ENCODE measurements around the gene SPATA16. TPM values are rescaled to one million over a fixed set of nuclear protein-coding genes. Genes with fewer than 3 reads are reported as not detected.
"Not testable (repeated sequence)": the region's sequence is repeated elsewhere in the genome, so short reads cannot be mapped to it uniquely, and the experiment has no call there.

SPATA16 gene
- total RNA-seq, 2 donors from 2014 or later: not detected

DNA sequence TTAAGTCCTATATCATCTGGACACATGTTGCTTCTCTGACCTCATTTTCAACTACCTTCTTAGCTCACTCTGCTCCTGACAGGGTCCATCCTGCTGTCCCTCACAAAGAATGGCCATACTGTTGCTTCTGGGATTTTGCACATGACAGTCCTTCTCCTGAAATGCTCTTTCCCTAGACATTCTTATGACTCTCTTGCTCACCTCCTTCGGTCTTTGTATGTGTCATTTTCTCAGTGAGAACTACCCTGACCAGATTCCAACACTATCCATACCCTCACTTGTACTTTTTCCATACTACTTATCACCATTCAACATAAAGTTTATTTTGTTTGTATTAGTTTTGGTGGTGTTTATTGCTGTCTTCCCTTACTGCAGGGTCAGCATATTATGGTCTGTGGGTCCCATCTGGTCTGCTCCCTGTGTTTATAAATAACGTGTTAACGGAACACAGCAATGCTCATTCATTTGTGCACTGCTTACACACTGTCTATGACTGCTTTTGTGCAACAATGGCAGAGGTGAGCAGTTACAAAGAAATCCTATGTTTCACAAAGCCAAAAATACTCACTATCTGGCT, 159.5 kb downstream of the SPATA16 start:
- H3K27ac Mint-ChIP-seq: no peak overlapping the region
- ATAC-seq (no peak), DNase-seq (ENCODE audit: low spot score) (no peak)
- no peaks in the 10 kb centered on the region for H3K36me3 Mint-ChIP-seq
- peaks cover 6% of the 10 kb centered on the region for H3K9me3 Mint-ChIP-seq
- peaks cover 0 to 7% of the 10 kb centered on the region in 2 donors for H3K27me3 Mint-ChIP-seq
- no peaks in the 10 kb centered on the region for H3K4me1 Mint-ChIP-seq (ENCODE audit: low read depth in 2 of 2)
- no peak overlapping the region for H3K4me3 Mint-ChIP-seq

DNA sequence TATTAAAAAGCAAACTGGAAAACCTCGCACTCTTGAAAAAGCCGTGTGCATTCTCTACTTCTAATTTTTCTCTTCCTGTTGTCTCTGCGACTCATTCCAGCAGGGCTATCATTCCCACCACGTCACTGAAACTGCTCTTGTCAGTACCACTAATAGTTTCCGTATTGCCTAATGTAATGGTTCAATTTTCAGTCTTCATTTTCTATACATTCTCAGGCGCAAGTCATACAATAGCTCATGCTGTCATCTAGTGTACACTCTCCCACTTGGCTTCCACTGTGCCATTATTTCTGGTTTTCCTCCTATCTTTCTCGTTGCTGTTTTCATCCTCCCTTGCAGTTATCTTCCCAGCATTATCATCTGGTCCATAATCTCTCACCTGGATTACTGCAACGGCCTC, 160.2 kb downstream of the SPATA16 start:
- no peaks in the 10 kb centered on the region for H3K36me3 Mint-ChIP-seq
- ATAC-seq (no peak), DNase-seq (ENCODE audit: low spot score) (no peak)
- peaks cover 0 to 7% of the 10 kb centered on the region in 2 donors for H3K27me3 Mint-ChIP-seq
- no peaks in the 10 kb centered on the region for H3K4me1 Mint-ChIP-seq (ENCODE audit: low read depth in 2 of 2)
- H3K27ac Mint-ChIP-seq: no peak overlapping the region
- no peak overlapping the region for H3K4me3 Mint-ChIP-seq
- peaks cover 9% of the 10 kb centered on the region for H3K9me3 Mint-ChIP-seq

DNA sequence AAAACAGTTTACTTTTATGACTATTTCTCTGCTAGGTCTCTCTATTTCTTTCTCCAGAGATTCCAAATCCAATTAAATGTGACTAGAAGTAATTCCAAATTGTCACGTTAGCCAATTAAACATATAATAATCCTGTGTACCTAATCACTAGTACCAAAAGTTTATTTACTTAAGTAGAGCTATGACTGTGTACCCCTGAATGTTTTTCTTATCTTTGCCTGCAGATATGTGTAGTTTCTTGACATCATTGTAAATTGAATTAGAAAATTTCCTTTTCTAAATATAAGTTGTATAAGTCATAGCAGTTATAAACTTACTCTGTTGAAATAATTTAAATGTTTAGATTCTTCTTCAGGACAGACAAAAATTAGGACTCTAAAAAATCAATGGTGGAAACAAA, 163.3 kb downstream of the SPATA16 start:
- H3K27me3 Mint-ChIP-seq: no peaks in the 10 kb centered on the region
- no peak overlapping the region for H3K4me3 Mint-ChIP-seq
- no peak for ATAC-seq
- DNase-seq (ENCODE audit: low spot score): no peak
- H3K27ac Mint-ChIP-seq: no peak overlapping the region
- H3K9me3 Mint-ChIP-seq: peaks cover 9% of the 10 kb centered on the region
- no peaks in the 10 kb centered on the region for H3K4me1 Mint-ChIP-seq (ENCODE audit: low read depth in 2 of 2)
- no peaks in the 10 kb centered on the region for H3K36me3 Mint-ChIP-seq

- Mint-ChIP-seq H3K36me3 (no peaks in the 10 kb centered on the region), H3K4me1 (ENCODE audit: low read depth in 2 of 2) (no peaks in the 10 kb centered on the region), H3K27ac (no peak overlapping the region), H3K27me3 (no peaks in the 10 kb centered on the region), H3K4me3 (no peak overlapping the region), H3K9me3 (peaks cover 4% of the 10 kb centered on the region)
- DNase-seq (ENCODE audit: low spot score) (no peak), ATAC-seq (no peak)
Measured at GRCh38 chr3:172974969-172975368, 166.1 kb downstream of the SPATA16 start.

GRCh38 chr3:172973799-172974198, 167.2 kb downstream of the SPATA16 start:
- Mint-ChIP-seq H3K27ac (no peak overlapping the region), H3K27me3 (peaks cover 0 to 3% of the 10 kb centered on the region in 2 donors), H3K4me3 (no peak overlapping the region), H3K36me3 (no peaks in the 10 kb centered on the region), H3K9me3 (peaks cover 4% of the 10 kb centered on the region), H3K4me1 (ENCODE audit: low read depth in 2 of 2) (no peaks in the 10 kb centered on the region)
- no peak for ATAC-seq
- no peak for DNase-seq (ENCODE audit: low spot score)

DNA sequence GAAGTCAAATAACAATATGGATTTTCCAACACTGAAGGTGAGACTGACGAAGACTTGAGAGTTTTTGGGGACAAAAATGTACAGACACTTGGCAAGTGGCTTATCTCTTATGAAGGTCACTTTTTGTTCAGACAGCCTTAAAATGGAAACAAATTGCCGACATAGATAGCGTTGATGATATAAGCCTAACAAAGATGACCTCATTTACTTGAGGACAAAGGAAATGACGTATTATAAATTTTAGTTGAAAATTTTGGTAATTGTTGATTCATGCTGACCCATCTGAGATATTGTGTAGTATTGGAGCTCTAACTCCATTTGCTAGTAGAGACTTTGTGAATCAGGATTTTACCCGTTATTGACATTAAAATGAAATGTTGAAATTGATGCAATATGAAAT, 168.3 kb downstream of the SPATA16 start:
- Mint-ChIP-seq H3K4me1 (ENCODE audit: low read depth in 2 of 2) (no peaks in the 10 kb centered on the region), H3K36me3 (no peaks in the 10 kb centered on the region), H3K27me3 (peaks cover 0 to 5% of the 10 kb centered on the region in 2 donors), H3K4me3 (no peak overlapping the region), H3K27ac (no peak overlapping the region), H3K9me3 (peaks cover 4% of the 10 kb centered on the region)
- ATAC-seq: no peak
- DNase-seq (ENCODE audit: low spot score): no peak

GRCh38 chr3:172972067-172972466, 169.0 kb downstream of the SPATA16 start:
- no peak overlapping the region for H3K4me3 Mint-ChIP-seq
- DNase-seq (ENCODE audit: low spot score) (no peak), ATAC-seq (no peak)
- H3K27me3 Mint-ChIP-seq: peaks cover 0 to 5% of the 10 kb centered on the region in 2 donors
- H3K4me1 Mint-ChIP-seq (ENCODE audit: low read depth in 2 of 2): no peaks in the 10 kb centered on the region
- H3K9me3 Mint-ChIP-seq: peaks cover 4% of the 10 kb centered on the region
- H3K36me3 Mint-ChIP-seq: no peaks in the 10 kb centered on the region
- no peak overlapping the region for H3K27ac Mint-ChIP-seq

DNA sequence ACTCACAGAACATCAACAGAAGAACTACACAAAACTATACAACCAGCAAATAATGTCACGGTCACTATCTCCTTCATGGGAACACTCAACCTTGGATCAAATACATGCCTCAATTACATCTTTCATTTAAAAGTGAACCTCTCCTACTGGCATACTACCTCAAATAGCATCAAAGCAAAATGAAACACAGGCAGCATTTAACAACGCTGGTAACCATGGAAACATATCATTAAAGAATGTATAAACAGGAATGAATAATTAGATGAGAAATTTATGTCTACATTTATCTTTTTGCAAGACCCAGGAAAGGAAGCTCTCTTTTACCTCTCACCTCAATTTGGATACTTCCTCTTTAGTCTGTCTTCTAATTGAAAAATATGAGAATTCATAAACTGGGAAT, 172.4 kb downstream of the SPATA16 start:
- Mint-ChIP-seq H3K36me3 (no peaks in the 10 kb centered on the region), H3K4me1 (ENCODE audit: low read depth in 2 of 2) (no peaks in the 10 kb centered on the region), H3K9me3 (no peaks in the 10 kb centered on the region), H3K4me3 (no peak overlapping the region), H3K27me3 (peaks cover 0 to 5% of the 10 kb centered on the region in 2 donors), H3K27ac (no peak overlapping the region)
- ATAC-seq: no peak
- no peak for DNase-seq (ENCODE audit: low spot score)

GRCh38 chr3:172965256-172965655, 175.8 kb downstream of the SPATA16 start:
- H3K4me3 Mint-ChIP-seq: no peak overlapping the region
- DNase-seq (ENCODE audit: low spot score) (no peak), ATAC-seq (no peak)
- H3K9me3 Mint-ChIP-seq: no peaks in the 10 kb centered on the region
- H3K27ac Mint-ChIP-seq: no peak overlapping the region
- H3K27me3 Mint-ChIP-seq: peaks cover 0 to 5% of the 10 kb centered on the region in 2 donors
- no peaks in the 10 kb centered on the region for H3K4me1 Mint-ChIP-seq (ENCODE audit: low read depth in 2 of 2)
- no peaks in the 10 kb centered on the region for H3K36me3 Mint-ChIP-seq

DNA sequence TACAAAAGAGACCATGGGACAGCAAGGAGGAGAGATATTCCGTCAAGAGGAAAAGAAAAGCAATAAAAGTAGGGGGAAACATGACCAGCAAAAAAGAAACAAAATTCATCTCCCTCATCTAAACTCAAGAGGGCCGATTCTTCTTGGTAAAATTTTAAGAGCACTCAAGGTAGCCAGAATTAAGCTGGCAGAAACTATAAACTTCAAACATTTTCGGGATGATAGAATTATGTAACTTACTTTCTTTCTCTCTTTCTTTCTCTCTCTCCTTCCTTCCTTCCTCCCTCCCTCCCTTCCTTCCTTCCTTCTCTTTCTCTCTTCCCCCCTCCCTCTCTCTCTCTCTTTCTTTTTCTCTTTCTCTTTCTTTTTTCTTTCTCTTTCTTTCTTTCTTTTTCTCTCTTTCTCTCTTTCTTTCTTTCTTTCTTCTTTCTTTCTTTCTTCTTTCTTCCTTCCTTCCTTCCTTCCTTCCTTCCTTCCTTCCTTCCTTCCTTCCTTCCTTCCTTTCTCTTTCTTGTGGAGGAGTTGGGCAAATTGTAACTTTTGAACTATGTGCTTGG, 180.3 kb downstream of the SPATA16 start:
- not testable (repeated sequence) for DNase-seq (ENCODE audit: low spot score)

DNA sequence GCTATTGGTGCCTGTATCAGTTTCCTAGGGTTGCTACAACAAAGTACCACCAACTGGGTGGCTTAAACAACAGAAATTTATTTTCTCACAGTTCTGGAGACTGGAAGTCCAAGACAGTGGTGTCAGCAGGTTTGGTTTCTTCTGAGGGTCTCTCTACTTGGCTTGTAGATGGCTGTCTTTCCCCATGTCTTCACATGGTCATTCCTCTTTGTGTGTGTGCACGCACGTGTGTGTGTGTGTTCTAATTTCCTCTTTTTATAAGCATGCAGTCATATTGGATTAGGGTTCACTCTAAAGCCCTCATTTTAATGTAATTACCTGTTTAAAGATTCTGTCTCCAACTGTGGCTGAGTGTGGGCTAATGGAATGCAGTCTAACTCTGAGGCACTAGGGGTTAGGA, 182.5 kb downstream of the SPATA16 start:
- no peak overlapping the region for H3K27ac Mint-ChIP-seq
- no peaks in the 10 kb centered on the region for H3K4me1 Mint-ChIP-seq (ENCODE audit: low read depth in 2 of 2)
- no peak overlapping the region for H3K4me3 Mint-ChIP-seq
- H3K27me3 Mint-ChIP-seq: peaks cover 0 to 2% of the 10 kb centered on the region in 2 donors
- H3K9me3 Mint-ChIP-seq: no peaks in the 10 kb centered on the region
- DNase-seq (ENCODE audit: low spot score): no peak
- no peaks in the 10 kb centered on the region for H3K36me3 Mint-ChIP-seq
- ATAC-seq: no peak

More for the DNA sequence above, 180.3 kb downstream of the SPATA16 start:
- not testable (repeated sequence) for H3K4me3 Mint-ChIP-seq; H3K9me3 Mint-ChIP-seq; H3K27me3 Mint-ChIP-seq; ATAC-seq; H3K36me3 Mint-ChIP-seq; H3K27ac Mint-ChIP-seq; H3K4me1 Mint-ChIP-seq (ENCODE audit: low read depth in 2 of 2)

GRCh38 chr3:172953571-172953970, 187.5 kb downstream of the SPATA16 start:
- no peak for DNase-seq (ENCODE audit: low spot score)
- peaks cover 5% of the 10 kb centered on the region for H3K9me3 Mint-ChIP-seq
- H3K4me3 Mint-ChIP-seq: no peak overlapping the region
- no peak overlapping the region for H3K27ac Mint-ChIP-seq
- no peak for ATAC-seq
- H3K36me3 Mint-ChIP-seq: no peaks in the 10 kb centered on the region
- no peaks in the 10 kb centered on the region for H3K4me1 Mint-ChIP-seq (ENCODE audit: low read depth in 2 of 2)
- peaks cover 0 to 2% of the 10 kb centered on the region in 2 donors for H3K27me3 Mint-ChIP-seq

DNA sequence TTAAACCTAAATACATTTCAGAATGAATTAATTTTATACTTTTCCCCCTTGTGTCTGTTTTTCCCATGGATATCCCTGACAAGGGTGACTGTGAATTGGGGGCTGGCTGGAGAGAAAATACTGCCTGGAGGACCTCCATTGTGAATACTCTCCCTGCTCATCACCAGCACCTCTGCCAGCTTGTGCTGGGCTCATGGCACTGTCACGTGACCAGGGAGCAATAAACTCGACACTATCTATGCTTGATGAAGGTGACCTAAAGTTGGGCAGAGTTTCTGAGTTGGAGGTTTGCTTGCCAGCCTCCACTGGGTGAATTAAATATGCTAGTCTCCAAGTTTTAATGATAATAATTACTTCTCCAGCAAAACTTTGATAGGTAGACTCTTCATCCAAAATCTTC, 189.5 kb downstream of the SPATA16 start:
- Mint-ChIP-seq H3K4me3 (no peak overlapping the region), H3K9me3 (peaks cover 10% of the 10 kb centered on the region), H3K27ac (no peak overlapping the region), H3K36me3 (no peaks in the 10 kb centered on the region), H3K27me3 (peaks cover 0 to 2% of the 10 kb centered on the region in 2 donors), H3K4me1 (ENCODE audit: low read depth in 2 of 2) (no peaks in the 10 kb centered on the region)
- DNase-seq (ENCODE audit: low spot score): no peak
- ATAC-seq: no peak

DNA sequence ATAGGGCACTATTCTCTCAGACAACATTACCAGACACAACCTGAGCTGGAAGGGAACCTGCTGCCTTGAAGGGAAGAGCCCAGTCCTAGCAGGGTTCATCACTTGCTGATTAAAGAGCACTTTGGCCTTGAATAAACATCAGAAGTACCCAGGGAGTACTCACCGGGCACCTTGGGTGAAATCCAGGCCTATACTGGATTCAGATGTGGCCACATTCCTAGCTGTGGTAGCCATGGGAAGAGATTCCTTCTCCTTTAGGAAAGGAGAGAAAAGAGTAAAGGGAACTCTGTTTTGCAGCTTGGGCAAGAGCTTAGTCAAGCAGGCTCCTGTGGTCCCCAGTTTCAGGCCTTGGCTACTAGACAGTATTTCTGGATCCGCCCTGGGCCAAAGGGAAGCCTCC, 195.0 kb downstream of the SPATA16 start:
- Mint-ChIP-seq H3K27me3 (no peaks in the 10 kb centered on the region), H3K4me3 (no peak overlapping the region), H3K4me1 (ENCODE audit: low read depth in 2 of 2) (no peaks in the 10 kb centered on the region), H3K9me3 (peaks cover 5% of the 10 kb centered on the region), H3K27ac (no peak overlapping the region), H3K36me3 (no peaks in the 10 kb centered on the region)
- DNase-seq (ENCODE audit: low spot score) (no peak), ATAC-seq (peak in 1 of 2 donors; percentile 15)
